HG03558 (cell line): ENCODE results near the gene TMEM203.

Experiments
- ATAC-seq: cut with Tn5 transposase; IDR thresholded peaks from one replicate; pipeline ENCODE4 v1.9.1; 2021; ENCODE audit warnings: moderate number of reproducible peaks; ENCODE audit not compliant: unreplicated experiment; ENCODE audit errors: extremely low read depth

The TMEM203 gene

DNA sequence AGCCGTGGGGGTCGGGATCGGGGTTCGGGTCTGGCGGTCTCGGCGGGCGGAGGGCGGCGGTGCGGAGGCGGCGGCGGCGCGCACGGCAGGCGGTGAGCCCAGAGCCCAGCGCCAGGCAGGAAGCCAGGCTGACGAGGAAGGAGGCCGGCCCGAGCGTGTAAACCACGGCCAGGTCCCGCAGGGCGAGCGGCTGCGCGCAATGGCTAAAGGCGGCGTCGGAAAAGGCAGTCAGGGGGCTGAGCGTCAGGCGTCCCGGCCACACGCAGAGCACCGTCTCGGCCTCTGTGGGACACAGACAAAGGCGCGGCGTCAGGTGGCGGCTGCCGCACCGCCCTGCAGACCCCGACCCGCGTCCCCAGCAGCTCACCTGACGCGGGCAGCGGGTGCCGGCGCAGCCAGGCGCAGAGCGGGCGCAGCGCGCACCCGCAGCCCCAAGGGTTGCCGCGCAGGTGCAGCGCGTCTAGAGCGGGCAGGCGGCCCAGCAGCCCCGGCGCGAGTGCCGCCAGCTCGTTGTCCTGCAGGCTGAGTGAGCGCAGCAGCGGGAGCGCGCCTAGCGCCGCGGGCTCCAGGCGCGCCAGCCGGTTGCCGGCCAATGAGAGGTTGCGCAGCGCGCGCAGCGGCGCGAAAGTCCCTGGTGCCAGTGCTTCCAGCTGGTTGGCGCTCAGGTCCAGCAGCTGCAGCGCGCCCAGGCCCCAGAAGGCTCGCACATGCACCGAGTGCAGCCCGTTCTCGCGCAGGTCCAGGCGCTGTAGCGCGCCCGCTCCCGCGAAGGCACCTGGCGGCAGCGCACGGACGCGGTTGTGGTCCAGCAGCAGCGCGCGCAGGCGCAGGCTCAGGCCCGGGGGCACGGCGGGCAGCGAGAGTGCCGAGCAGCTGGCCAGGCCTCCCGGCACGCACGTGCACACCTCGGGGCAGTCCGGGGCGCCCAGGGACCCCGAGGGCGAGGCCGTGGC lies 36.3 kb downstream of the TMEM203 start:
- no peak for ATAC-seq

DNA sequence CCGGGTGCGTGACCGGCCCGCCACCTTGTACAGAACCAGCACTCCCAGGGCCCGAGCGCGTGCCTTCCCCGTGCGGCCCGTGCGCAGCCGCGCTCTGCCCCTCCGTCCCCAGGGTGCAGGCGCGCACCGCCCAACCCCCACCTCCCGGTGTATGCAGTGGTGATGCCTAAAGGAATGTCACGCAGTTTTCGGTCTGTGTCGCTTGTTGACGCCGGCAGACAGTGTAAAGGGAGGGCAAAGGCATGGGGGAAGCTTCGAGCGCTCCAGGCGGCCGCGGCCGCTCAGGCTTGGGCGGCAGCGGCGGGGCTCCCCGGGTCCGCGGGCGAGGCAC lies 36.9 kb downstream of the TMEM203 start:
- no peak for ATAC-seq

DNA sequence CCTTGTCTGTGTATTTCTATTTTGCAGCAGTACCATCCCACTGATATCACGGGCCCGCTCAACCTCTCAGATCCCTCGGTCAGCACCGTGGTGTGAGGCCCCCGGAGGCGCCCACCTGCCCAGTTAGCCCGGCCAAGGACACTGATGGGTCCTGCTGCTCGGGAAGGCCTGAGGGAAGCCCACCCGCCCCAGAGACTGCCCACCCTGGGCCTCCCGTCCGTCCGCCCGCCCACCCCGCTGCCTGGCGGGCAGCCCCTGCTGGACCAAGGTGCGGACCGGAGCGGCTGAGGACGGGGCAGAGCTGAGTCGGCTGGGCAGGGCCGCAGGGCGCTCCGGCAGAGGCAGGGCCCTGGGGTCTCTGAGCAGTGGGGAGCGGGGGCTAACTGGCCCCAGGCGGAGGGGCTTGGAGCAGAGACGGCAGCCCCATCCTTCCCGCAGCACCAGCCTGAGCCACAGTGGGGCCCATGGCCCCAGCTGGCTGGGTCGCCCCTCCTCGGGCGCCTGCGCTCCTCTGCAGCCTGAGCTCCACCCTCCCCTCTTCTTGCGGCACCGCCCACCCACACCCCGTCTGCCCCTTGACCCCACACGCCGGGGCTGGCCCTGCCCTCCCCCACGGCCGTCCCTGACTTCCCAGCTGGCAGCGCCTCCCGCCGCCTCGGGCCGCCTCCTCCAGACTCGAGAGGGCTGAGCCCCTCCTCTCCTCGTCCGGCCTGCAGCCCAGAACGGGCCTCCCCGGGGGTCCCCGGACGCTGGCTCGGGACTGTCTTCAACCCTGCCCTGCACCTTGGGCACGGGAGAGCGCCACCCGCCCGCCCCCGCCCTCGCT lies 37.5 kb downstream of the TMEM203 start:
- ATAC-seq, result no peak

DNA sequence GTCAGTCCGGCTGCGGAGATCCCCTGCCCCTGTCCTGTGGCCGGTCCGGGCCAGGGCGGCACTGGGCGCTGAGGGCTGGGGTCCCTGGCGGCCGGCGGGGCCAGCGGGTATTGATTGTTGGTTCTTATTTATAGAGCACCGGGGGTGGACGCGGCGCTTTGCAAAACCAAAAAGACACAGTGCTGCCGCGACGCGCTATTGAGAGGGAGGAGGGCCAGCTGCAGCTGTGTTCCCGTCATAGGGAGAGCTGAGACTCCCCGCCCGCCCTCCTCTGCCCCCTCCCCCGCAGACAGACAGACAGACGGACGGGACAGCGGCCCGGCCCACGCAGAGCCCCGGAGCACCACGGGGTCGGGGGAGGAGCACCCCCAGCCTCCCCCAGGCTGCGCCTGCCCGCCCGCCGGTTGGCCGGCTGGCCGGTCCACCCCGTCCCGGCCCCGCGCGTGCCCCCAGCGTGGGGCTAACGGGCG lies 38.1 kb downstream of the TMEM203 start:
- no peak for ATAC-seq

DNA sequence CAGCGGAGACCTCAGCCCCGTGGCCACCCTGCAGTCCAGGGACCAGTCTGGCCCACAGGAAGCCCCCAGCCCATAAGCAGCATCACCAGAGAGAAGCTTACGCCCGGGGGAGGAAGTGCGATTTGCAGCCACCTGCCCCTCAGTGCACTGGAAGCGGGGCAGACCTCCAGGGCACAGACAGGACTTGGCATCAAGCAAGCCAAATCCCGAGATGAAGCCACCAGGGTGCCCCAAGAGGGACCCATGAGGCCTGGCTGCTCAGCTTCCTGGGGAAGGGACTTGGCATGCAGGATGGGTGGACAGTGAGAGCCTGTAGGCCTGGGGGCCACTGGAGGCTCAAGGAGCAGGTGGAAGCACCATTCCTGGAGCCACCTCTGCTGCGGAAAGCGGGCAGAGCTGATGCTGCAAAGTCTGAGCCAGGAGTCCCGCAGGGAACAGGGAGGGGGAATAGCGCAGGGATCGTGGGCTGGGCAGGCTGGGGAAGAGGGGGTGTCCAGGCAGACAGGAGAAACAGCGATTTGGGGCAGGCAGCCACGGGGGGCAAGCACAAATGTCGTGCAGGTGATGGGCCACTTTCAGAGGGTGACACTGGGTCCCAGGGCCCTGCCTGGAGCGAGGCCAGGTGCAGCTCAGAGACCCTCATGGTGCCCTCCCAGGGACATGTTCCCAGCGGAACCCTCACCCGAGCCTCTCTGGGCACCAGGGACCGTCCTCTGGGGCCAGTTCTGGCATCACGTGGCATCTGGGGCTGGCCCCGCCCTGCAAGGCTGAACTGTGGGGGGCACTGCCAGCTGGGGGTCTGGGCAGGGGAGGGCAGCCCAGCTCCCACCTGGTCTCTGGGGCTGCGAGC lies 38.8 kb downstream of the TMEM203 start:
- no peak for ATAC-seq

DNA sequence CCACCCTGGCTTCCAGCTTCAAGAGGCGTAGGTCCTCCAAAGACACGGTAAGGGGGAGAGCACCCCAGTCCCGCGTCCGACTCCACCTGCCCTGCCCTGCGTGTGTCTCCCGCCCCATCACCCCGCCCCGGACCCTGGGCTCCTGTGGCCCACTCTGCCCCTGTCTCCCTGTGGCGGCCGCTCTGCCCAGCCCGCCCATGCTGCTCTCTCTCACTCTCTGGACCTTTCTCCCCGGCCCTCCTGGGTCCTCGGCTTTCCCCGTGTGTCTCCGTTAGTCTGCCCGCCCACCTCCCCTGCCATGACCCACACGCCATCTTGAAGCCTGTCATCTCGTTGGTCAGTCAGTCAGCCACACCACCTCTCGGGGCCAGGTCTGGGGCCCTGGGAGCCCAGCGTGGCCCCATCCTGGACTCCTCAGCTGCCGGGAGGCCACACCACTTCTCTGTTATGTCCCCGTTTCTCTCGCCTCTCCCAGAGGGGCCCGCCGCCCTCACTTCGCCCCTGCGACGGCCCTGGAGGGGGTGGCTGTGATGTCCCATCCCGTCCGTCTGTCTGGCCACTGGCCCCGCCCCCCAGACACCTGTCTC lies 40.1 kb downstream of the TMEM203 start:
- no peak for ATAC-seq

DNA sequence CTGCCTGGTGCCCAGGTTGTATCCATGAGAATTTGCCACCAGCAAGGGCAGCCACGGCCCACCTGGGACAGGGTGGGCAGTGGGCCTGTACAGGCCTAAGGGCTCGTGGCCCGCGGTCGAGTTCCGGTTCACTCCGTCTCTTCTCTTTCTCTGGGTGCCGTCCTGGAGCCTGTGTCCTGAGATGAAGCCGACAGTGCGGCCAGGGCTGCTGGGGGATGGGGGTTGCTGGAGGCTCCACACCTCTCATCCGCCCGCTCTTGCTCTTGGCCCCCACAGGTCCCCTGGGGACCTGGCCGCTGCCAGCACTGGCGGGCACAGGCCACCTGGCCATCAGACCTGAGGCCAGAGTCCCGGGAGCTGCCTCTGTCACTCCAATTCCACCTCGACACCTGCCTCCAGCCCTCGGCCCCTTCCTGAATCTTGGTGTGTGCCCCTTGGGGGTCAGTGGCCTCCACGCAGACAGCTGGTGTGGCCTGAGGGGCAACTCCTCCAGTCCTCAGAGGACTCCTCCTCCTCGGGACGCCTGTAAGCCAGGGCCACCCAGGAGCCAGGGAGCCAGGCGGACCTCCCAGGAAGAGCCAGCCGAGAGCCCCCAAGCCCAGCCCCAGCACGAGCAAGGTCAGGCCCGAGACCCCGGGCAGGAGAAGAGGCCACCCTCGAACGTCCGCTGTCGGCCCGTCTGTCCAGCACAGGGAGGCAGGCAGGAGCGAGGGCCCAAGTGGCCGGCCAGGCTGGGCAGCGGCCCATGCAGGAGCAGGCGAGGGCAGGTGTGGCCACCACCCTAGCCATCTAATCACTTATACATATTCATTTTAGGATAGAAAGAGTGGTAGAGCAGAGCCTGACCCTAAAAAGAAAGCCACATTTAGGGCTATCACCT lies 40.8 kb downstream of the TMEM203 start:
- no peak for ATAC-seq

DNA sequence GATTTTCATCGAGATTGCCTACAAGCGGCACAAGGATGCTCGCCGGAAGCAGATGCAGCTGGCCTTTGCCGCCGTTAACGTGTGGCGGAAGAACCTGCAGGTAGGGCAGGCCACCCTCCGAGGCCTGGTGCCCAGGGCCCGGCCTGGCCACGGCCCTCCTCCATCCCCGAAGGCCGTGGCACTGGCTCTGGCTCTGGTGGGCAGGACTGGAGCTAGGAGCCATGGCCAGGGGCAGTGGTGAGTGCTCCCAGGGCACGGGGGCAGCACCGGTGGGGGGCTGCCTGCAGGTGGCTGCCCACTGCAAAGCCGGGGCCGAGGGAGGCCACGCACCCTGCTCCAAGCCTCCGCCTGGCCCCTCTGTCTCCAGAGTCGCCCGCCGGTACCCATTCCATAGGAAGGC lies 41.6 kb downstream of the TMEM203 start:
- ATAC-seq, result no peak

DNA sequence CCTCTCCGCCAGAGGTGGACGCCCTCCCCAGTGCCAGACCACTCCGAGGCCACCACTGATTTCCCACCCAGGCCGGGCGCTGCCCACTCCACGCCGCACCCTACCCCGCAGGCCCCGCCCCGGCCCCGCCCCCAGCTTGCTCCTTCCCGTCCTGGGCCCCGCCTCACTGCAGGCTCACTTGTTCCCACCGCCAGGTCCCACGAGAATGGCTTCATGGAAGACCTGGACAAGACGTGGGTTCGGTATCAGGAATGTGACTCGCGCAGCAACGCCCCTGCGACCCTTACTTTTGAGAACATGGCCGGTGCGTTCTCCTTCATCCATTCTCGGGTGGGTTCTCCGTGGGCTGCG lies 42.1 kb downstream of the TMEM203 start:
- ATAC-seq, result no peak

DNA sequence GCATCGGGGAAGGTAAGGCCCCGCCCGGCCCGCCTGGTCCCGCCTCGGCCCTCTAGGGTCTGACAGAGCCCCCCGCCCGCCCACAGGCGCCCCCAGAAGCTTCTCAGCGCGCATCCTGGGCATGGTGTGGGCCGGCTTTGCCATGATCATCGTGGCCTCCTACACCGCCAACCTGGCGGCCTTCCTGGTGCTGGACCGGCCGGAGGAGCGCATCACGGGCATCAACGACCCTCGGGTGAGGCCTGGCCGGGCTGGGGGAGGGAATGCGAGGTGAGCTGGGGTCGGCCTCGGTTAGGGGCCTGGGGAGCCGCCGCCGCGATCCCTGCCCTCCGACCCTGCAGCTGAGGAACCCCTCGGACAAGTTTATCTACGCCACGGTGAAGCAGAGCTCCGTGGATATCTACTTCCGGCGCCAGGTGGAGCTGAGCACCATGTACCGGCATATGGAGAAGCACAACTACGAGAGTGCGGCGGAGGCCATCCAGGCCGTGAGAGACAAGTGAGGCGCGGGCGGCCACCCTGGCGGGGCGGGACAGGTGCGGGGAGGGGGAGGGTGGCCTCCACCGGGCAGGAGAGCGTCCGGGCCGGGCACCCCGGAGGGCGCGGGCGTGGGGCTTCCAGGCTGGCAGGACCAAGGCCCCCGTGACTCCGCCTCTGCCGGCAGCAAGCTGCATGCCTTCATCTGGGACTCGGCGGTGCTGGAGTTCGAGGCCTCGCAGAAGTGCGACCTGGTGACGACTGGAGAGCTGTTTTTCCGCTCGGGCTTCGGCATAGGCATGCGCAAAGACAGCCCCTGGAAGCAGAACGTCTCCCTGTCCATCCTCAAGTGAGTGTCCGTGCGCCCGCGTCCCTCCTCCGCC lies 42.7 kb downstream of the TMEM203 start:
- ATAC-seq, result no peak

DNA sequence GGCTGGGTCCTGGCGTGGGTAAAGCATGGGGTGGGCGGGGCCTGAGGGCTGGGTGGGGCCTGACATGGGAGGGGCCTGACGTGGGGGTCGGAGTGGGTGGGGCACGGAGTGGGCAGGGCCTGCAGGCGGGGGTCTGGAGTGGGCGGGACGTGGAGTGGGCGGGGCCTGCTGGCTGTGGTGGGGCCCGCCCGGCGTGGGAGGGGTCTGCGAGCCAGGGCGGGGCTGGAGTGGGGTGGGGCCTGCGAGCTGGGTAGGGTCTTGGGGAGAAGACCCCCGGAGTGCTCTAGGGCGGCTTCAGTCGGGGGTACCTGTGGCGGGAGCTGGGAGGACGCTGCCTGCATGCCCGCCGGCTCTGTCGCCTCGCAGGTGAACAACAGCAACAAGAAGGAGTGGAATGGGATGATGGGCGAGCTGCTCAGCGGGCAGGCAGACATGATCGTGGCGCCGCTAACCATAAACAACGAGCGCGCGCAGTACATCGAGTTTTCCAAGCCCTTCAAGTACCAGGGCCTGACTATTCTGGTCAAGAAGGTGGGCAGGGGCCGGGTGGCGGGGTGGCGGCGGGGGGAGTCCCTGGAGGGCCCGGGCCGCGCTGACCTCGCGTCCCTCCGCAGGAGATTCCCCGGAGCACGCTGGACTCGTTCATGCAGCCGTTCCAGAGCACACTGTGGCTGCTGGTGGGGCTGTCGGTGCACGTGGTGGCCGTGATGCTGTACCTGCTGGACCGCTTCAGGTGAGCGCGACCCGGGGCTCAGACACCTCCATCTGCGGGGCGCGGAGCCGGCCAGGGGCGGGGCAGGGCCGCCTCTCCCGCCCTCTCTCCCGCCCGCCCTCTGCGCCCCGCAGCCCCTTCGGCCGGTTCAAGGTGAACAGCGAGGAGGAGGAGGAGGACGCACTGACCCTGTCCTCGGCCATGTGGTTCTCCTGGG lies 43.6 kb downstream of the TMEM203 start:
- no peak for ATAC-seq

DNA sequence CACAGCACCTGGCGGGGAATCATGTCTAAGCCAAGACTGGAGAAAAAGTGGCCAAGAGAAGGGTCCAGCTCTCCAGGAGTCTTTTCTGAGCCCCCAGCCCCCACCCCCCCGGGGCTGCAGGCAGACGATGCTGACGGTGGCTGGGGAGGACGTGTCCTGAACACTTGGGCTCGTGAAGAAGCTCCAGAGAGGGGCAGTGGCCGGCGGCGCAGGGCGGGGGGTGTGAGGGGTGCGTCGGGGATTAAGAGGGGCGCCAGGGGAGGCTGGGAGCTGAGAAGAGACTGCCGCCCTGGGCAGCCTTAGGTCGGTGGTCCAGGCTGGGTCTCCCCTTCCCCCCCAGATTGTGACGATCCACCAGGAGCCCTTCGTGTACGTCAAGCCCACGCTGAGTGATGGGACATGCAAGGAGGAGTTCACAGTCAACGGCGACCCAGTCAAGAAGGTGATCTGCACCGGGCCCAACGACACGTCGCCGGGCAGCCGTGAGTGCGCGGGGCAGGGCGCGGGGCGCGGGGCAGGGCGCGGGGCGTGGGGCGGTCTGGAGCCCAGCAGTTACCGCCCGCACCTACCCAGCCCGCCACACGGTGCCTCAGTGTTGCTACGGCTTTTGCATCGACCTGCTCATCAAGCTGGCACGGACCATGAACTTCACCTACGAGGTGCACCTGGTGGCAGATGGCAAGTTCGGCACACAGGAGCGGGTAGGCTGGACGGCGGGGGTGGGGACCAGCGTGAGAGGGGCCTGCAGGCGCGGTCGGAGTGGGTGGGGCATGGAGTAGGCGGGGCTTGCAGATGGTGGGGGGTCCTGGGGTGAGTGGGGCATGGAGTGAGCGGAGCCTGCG lies 44.5 kb downstream of the TMEM203 start:
- no peak for ATAC-seq

DNA sequence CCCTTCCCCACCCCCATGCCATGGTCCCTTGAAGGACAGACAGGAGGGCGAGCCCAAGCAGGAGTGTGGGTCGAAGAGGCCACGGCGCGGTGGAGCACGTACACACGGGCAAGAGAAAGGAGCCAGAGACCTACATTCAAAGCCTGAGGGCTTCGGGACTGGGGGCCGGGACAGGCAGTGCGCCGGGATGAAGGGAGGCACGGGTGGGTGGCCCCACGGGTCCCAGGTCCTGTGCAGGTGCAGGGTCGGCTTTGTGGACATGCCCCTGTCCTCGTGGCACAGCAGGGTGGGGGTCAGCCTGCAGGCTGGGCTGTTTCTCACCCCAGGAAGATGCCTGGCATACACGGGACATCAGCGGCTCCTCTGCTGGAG lies 45.4 kb downstream of the TMEM203 start:
- no peak for ATAC-seq

DNA sequence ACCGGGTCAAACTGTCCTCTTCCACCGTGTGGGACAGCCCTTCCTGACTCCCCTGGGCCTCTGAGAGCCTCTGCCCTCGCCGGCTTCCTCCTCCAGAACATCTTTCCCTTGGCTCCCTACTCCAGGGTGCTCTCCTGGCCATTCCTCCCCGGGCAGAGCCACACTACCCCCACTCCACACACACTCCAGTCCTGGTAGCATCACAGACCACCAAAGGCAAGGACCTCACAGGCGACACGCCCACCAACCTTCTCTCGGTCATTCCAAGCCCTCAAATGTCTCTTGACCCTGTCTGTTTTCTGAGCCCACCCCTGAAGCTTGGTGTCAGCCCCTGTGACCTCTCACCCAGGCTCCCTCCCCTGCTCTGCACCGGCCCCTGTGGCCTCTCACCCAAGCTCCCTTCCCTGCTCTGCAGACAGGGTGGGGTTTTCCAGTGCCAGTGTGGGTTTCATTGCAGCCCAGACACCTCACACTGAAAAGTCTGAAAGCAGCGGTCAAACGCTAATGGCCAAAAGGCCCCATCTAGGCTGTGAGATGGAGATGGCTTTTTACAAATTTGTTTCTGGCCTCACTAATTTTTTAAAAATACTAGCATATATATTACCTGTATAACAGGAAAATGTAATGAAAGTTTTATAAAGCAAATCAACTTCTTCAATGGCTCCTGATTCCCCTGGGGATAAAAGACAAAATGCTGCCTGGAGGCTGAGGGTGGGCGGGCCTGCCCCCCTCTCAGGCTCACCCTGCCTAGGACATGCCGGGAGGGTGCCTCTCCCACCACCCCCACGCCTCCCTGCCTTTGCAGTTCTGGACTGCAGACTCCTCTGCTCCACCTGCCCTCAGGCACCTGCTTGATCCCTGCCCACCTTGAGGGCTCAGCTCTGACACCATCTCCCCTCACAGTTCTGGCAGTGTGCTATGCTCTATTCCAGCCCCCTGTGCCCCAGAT lies 46.1 kb downstream of the TMEM203 start:
- no peak for ATAC-seq

DNA sequence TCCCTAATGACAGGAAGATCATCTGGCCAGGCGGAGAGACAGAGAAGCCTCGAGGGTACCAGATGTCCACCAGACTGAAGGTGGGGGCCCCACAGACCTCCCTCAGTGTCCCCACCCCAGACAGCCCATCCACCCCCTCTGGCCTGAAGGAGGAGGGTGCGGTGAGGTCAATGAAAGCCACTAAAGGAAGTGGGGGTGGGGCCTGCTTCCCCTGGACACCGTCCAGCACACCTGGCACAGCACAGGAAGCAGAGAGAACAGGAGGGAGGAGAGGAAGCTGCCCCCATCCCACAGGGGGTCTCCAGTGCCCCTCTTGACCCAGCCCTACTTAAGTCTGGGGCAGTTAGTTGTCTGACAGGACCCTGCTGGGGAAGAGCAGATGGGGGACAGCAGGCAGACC lies 46.8 kb downstream of the TMEM203 start:
- no peak for ATAC-seq
